ENCODE measurements around the gene RCE1.
"Not testable (repeated sequence)": the region's sequence is repeated elsewhere in the genome, so short reads cannot be mapped to it uniquely, and the experiment has no call there.

RCE1 gene

GRCh38 chr11:66842896-66843775, at the start of gene RCE1:
Gene RCE1 (plus strand): TSS chr11:66843441. CDS start chr11:66843456, 15 bp downstream.
- peak within 1 kb of the TSS; percentile 97 for H3K4me3 ChIP-seq (replicated peaks; ENCODE audit: low read depth, low read length)
- DNase-seq (ENCODE audit: low read depth): peak; percentile 90
- no peak for TF ChIP-seq CTCF (IDR thresholded peaks at IDR 0.05; ENCODE audit: low read length, missing control alignments)

- not testable (repeated sequence) for DNase-seq (ENCODE audit: low read depth); H3K4me3 ChIP-seq (replicated peaks; ENCODE audit: low read depth, low read length)
Observed at GRCh38 chr11:66799815-66800214, 43.4 kb upstream of the RCE1 start.

GRCh38 chr11:66800720-66801428, 42.4 kb upstream of the RCE1 start:
- no peak for DNase-seq (ENCODE audit: low read depth)
- no peak overlapping the region for H3K4me3 ChIP-seq (replicated peaks; ENCODE audit: low read depth, low read length)
- TF ChIP-seq CTCF (IDR thresholded peaks at IDR 0.05; ENCODE audit: low read length, missing control alignments): no peak

GRCh38 chr11:66809592-66809991, 33.6 kb upstream of the RCE1 start:
- no peak for DNase-seq (ENCODE audit: low read depth)
- no peak overlapping the region for H3K4me3 ChIP-seq (replicated peaks; ENCODE audit: low read depth, low read length)
- TF ChIP-seq CTCF (IDR thresholded peaks at IDR 0.05; ENCODE audit: low read length, missing control alignments): no peak

GRCh38 chr11:66810576-66811185, 32.6 kb upstream of the RCE1 start:
- TF ChIP-seq CTCF (IDR thresholded peaks at IDR 0.05; ENCODE audit: low read length, missing control alignments): no peak
- no peak for DNase-seq (ENCODE audit: low read depth)
- no peak overlapping the region for H3K4me3 ChIP-seq (replicated peaks; ENCODE audit: low read depth, low read length)

- no peak overlapping the region for H3K4me3 ChIP-seq (replicated peaks; ENCODE audit: low read depth, low read length)
- no peak for DNase-seq (ENCODE audit: low read depth)
- TF ChIP-seq CTCF (IDR thresholded peaks at IDR 0.05; ENCODE audit: low read length, missing control alignments): no peak
Observed at GRCh38 chr11:66814678-66815077, 28.6 kb upstream of the RCE1 start.

- no peak overlapping the region for H3K4me3 ChIP-seq (replicated peaks; ENCODE audit: low read depth, low read length)
- TF ChIP-seq CTCF (IDR thresholded peaks at IDR 0.05; ENCODE audit: low read length, missing control alignments): no peak
- no peak for DNase-seq (ENCODE audit: low read depth)
Observed at GRCh38 chr11:66815646-66816045, 27.6 kb upstream of the RCE1 start.

All from fibroblast of pulmonary artery (primary cell).